ENCODE data around the gene RASSF1. TPM values are rescaled to one million over a fixed set of nuclear protein-coding genes. Genes with fewer than 3 reads are reported as not detected.

Gene RASSF1
- total RNA-seq, 1 experiment from 2014 or later = 29.6 TPM

DNA sequence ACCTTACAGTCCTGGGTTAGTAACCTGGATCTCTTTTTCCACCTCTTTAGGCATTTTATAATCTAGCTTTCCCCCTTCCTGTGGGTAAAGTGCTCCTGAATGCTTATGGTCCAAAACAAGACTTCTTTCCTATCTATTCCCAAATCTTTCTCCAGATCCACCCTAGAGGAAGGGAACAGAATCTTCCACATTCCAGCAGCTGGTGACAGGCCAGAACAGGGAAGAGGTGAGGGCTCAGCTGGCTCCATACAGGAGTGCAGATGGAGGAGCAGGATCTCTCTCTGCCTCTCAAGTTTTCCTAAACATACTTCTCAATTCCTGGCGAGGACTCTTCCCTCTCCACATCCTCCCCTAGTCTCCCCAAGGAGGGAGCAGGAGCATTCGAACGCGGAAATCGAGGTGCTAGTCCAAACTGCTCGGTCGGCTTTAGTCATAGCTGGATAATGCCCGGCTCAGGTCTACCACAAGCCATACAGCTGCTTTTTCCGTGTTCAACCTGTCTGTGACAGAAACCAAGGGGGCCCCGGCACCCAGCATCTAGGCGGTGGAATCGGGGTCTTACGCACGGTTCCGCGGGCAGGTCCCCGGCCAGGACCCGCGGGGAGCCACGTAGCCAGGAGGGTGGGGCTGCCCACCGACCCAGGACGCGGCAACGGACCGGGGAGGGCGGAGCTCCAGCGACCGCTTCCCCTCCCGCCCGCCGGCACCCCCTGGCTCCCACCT is 4.0 kb downstream of the RASSF1 start (continued):
- TF ChIP-seq, protein P1, sequence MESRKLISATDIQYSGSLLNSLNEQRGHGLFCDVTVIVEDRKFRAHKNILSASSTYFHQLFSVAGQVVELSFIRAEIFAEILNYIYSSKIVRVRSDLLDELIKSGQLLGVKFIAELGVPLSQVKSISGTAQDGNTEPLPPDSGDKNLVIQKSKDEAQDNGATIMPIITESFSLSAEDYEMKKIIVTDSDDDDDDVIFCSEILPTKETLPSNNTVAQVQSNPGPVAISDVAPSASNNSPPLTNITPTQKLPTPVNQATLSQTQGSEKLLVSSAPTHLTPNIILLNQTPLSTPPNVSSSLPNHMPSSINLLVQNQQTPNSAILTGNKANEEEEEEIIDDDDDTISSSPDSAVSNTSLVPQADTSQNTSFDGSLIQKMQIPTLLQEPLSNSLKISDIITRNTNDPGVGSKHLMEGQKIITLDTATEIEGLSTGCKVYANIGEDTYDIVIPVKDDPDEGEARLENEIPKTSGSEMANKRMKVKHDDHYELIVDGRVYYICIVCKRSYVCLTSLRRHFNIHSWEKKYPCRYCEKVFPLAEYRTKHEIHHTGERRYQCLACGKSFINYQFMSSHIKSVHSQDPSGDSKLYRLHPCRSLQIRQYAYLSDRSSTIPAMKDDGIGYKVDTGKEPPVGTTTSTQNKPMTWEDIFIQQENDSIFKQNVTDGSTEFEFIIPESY (IDR thresholded peaks at IDR 0.05; ENCODE audit: extremely low read depth, insufficient replicate concordance, low read length) = no peak
- no peak for TF ChIP-seq ELF1 (IDR thresholded peaks at IDR 0.05; ENCODE audit: borderline replicate concordance, low read depth)

DNA sequence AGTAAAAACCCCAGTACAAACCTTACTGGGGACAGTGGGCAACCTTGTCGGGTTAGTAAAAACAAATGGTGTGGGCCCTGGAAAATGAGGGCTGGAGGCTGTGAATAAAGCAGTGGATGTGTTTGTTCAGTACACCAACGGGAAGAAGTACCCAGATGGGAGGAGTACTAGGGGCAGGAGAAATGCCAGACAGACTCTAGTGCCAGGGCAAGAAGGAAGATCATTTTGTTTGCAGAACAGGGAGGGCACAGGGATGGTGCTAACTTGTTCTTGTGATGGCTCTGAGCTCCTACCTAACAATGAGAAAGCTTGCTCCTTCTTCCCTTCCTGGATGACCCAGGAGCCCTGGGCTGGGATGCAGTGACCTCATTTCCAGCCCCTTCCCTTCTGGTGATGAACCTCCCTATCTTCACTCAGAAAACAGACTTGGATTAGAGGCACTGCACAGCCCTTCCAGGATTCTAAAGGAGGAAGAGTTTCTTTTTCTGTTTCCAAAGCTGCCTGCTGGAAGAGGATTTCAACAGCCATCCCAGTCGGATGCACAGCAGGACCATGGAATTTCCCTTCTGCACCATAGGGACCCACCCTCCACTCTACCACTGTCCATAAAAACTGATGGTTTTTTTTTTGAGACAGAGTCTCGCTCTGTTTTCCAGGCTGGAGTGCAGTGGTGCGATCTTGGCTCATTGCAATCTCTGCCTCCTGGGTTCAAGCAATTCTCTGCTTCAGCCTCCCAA is 6.1 kb downstream of the RASSF1 start:
- Histone ChIP-seq H3K27me3 (ENCODE audit: insufficient read depth, low read length) (no peaks in the 10 kb centered on the region), H3K36me3 (ENCODE audit: control insufficient read depth in 1 of 2, insufficient read depth in 2 of 2, low read length in 2 of 2) (peaks cover 27 to 41% of the 10 kb centered on the region in 2 experiments; a peak in 3 of 4 replicates), H3K79me2 (ENCODE audit: insufficient read depth, low read length) (peaks cover 79% of the 10 kb centered on the region), H3K4me2 (ENCODE audit: low read length) (no peak overlapping the region), H2AFZ (ENCODE audit: low read depth, low read length, poor library complexity, severe bottlenecking) (no peak overlapping the region), H3K9ac (ENCODE audit: low read length) (no peak overlapping the region), H4K20me1 (ENCODE audit: insufficient read depth) (no peaks in the 10 kb centered on the region; the same call in 1 of the 2 replicates), H3K4me3 (replicated peaks in 1 of 2; ENCODE audit: low read depth in 1 of 2, low read length in 2 of 2) (no peak overlapping the region), H3K9me2 (ENCODE audit: insufficient read depth) (no peaks in the 10 kb centered on the region), H3K27ac (ENCODE audit: low read depth, low read length) (0 out of 2 replicates have a peak overlapping the region, but pooled peaks have one; percentile 10), H3K4me1 (ENCODE audit: control insufficient read depth in 1 of 2, insufficient read depth in 2 of 2, low read length in 2 of 2) (peaks cover 20 to 44% of the 10 kb centered on the region in 2 experiments), H3K9me3 (ENCODE audit: control insufficient read depth in 1 of 2, insufficient read depth in 1 of 2, low read depth in 1 of 2, low read length in 2 of 2) (no peaks in the 10 kb centered on the region)
- RAD21 ChIA-PET (ENCODE audit: low non-redundant PET in 1 of 2, low total read pairs in 2 of 2, uncharacterized antibody in 2 of 2, unreplicated experiment in 2 of 2) = no interaction called here
- no peak for ATAC-seq
- POLR2A ChIA-PET = no interaction called here
- intact Hi-C loops (cut with micrococcal nuclease) = no loop called here
- no TSS peak for BruUV-seq (replicated peaks)
- CTCF ChIA-PET = no interaction called here
- no peak for DNase-seq (ENCODE audit: low read depth, low spot score)
- TF ChIP-seq ZFX (IDR thresholded peaks at IDR 0.05) (no peak), CEBPB (IDR thresholded peaks at IDR 0.05; ENCODE audit: low read depth) (no peak), FOSL1 (IDR thresholded peaks at IDR 0.05; ENCODE audit: low read depth) (no peak), POLR2AphosphoS5 (IDR thresholded peaks at IDR 0.05; ENCODE audit: low read depth, low read length) (no peak), EZH2 (IDR thresholded peaks at IDR 0.05) (no peak), CBX3 (IDR thresholded peaks at IDR 0.05; ENCODE audit: low read depth) (no peak), EZH2phosphoT487 (IDR thresholded peaks at IDR 0.05; ENCODE audit: borderline replicate concordance) (no peak), SP1 (IDR thresholded peaks at IDR 0.05; ENCODE audit: low read depth) (no peak), POLR2A (IDR thresholded peaks at IDR 0.05; ENCODE audit: borderline replicate concordance, extremely low read depth, insufficient read depth, insufficient read length) (no peak), ELF1 (IDR thresholded peaks at IDR 0.05; ENCODE audit: borderline replicate concordance, low read depth) (no peak), SRF (IDR thresholded peaks at IDR 0.05; ENCODE audit: low read depth) (no peak), EGR1 (IDR thresholded peaks at IDR 0.05; ENCODE audit: low read depth) (no peak)
- TF ChIP-seq, protein P2, sequence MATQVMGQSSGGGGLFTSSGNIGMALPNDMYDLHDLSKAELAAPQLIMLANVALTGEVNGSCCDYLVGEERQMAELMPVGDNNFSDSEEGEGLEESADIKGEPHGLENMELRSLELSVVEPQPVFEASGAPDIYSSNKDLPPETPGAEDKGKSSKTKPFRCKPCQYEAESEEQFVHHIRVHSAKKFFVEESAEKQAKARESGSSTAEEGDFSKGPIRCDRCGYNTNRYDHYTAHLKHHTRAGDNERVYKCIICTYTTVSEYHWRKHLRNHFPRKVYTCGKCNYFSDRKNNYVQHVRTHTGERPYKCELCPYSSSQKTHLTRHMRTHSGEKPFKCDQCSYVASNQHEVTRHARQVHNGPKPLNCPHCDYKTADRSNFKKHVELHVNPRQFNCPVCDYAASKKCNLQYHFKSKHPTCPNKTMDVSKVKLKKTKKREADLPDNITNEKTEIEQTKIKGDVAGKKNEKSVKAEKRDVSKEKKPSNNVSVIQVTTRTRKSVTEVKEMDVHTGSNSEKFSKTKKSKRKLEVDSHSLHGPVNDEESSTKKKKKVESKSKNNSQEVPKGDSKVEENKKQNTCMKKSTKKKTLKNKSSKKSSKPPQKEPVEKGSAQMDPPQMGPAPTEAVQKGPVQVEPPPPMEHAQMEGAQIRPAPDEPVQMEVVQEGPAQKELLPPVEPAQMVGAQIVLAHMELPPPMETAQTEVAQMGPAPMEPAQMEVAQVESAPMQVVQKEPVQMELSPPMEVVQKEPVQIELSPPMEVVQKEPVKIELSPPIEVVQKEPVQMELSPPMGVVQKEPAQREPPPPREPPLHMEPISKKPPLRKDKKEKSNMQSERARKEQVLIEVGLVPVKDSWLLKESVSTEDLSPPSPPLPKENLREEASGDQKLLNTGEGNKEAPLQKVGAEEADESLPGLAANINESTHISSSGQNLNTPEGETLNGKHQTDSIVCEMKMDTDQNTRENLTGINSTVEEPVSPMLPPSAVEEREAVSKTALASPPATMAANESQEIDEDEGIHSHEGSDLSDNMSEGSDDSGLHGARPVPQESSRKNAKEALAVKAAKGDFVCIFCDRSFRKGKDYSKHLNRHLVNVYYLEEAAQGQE (IDR thresholded peaks at IDR 0.05; ENCODE audit: low read depth) = no peak
- TF ChIP-seq, protein P3, sequence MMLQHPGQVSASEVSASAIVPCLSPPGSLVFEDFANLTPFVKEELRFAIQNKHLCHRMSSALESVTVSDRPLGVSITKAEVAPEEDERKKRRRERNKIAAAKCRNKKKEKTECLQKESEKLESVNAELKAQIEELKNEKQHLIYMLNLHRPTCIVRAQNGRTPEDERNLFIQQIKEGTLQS (IDR thresholded peaks at IDR 0.05) = no peak
- TF ChIP-seq, protein P1 (IDR thresholded peaks at IDR 0.05; ENCODE audit: extremely low read depth, insufficient replicate concordance, low read length) = no peak
- TF ChIP-seq, protein P4, sequence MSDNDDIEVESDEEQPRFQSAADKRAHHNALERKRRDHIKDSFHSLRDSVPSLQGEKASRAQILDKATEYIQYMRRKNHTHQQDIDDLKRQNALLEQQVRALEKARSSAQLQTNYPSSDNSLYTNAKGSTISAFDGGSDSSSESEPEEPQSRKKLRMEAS (IDR thresholded peaks at IDR 0.05) = no peak
